HepG2 (cell line): ENCODE data around the gene ANXA2. TPM values are rescaled to one million over a fixed set of nuclear protein-coding genes. Genes with fewer than 3 reads are reported as not detected.

Experiments used
- CSRNP1 ChIP-seq: sonication (generic); formaldehyde crosslinking; IDR thresholded peaks from 2 replicates; pipeline ENCODE4 v1.8.1; 2023; ENCODE audit warnings: mild to moderate bottlenecking, missing genetic modification reagents
- ETV6 ChIP-seq: sonication (generic); formaldehyde crosslinking; conservative IDR thresholded peaks from 2 replicates; pipeline ENCODE4 v1.4.0; 2020; ENCODE audit warnings: missing genetic modification reagents
- FOXO1 ChIP-seq: sonication (generic); formaldehyde crosslinking; IDR thresholded peaks from 2 replicates; pipeline ENCODE4 v1.4.0; 2020; ENCODE audit warnings: missing genetic modification reagents
- FUBP1 ChIP-seq: sonication (generic); formaldehyde crosslinking; IDR thresholded peaks from 2 replicates; pipeline ENCODE4 v1.5.1; 2020; ENCODE audit warnings: missing genetic modification reagents, mild to moderate bottlenecking, borderline replicate concordance
- MAFG ChIP-seq: sonication (generic); formaldehyde crosslinking; IDR thresholded peaks from 2 replicates; pipeline ENCODE4 v1.5.1; 2020; ENCODE audit warnings: mild to moderate bottlenecking, missing genetic modification reagents
- MTF2 ChIP-seq: sonication (generic); formaldehyde crosslinking; IDR thresholded peaks from 2 replicates; pipeline ENCODE4 v1.5.0; 2020; ENCODE audit warnings: missing genetic modification reagents, borderline replicate concordance
- NFIB ChIP-seq: sonication (generic); formaldehyde crosslinking; IDR thresholded peaks from 2 replicates; pipeline ENCODE4 v1.9.0; 2021; ENCODE audit warnings: missing genetic modification reagents, mild to moderate bottlenecking, borderline replicate concordance
- NFYB ChIP-seq: sonication (generic); formaldehyde crosslinking; IDR thresholded peaks from 2 replicates; pipeline ENCODE4 v1.4.0; 2020; ENCODE audit warnings: missing genetic modification reagents
- REXO4 ChIP-seq: sonication (generic); formaldehyde crosslinking; IDR thresholded peaks from 2 replicates; pipeline ENCODE4 v1.8.0; 2022; ENCODE audit warnings: missing genetic modification reagents, mild to moderate bottlenecking, borderline replicate concordance
- TIGD3 ChIP-seq: sonication (generic); formaldehyde crosslinking; IDR thresholded peaks from 2 replicates; pipeline ENCODE4 v1.5.1; 2020; ENCODE audit warnings: mild to moderate bottlenecking, missing genetic modification reagents, borderline replicate concordance
- TOPORS ChIP-seq: sonication (generic); formaldehyde crosslinking; IDR thresholded peaks from 2 replicates; pipeline ENCODE4 v1.8.0; 2023; ENCODE audit warnings: mild to moderate bottlenecking, missing genetic modification reagents
- ZFAT ChIP-seq: sonication (generic); formaldehyde crosslinking; conservative IDR thresholded peaks from 2 replicates; pipeline ENCODE4 v1.8.1; 2023; ENCODE audit warnings: missing genetic modification reagents, inconsistent platforms
- ZGPAT ChIP-seq: IDR thresholded peaks from 2 replicates; pipeline ENCODE4 v1.6.1; 2016; ENCODE audit warnings: mild to moderate bottlenecking
- ZNF253 ChIP-seq: sonication (generic); formaldehyde crosslinking; IDR thresholded peaks from 2 replicates; pipeline ENCODE4 v1.8.0; 2022; ENCODE audit warnings: mild to moderate bottlenecking, missing genetic modification reagents, borderline replicate concordance
- ZNF329 ChIP-seq: sonication (generic); formaldehyde crosslinking; IDR thresholded peaks from 2 replicates; pipeline ENCODE4 v1.9.0; 2021; ENCODE audit warnings: low read depth, mild to moderate bottlenecking, missing genetic modification reagents
- ZNF512 ChIP-seq: sonication (generic); formaldehyde crosslinking; IDR thresholded peaks from 2 replicates; pipeline ENCODE4 v1.4.0; 2020; ENCODE audit warnings: mild to moderate bottlenecking, missing genetic modification reagents
- ZNF513 ChIP-seq: sonication (generic); formaldehyde crosslinking; conservative IDR thresholded peaks from 2 replicates; pipeline ENCODE4 v1.5.0; 2020; ENCODE audit warnings: missing genetic modification reagents
- ZNF776 ChIP-seq: sonication (generic); formaldehyde crosslinking; IDR thresholded peaks from 2 replicates; pipeline ENCODE4 v1.4.0; 2020; ENCODE audit warnings: mild to moderate bottlenecking, missing genetic modification reagents
- ZNF788 ChIP-seq: sonication (generic); formaldehyde crosslinking; IDR thresholded peaks from 2 replicates; pipeline ENCODE4 v1.5.0; 2020; ENCODE audit warnings: mild to moderate bottlenecking, missing genetic modification reagents, borderline replicate concordance
- ZNF83 ChIP-seq: sonication (generic); formaldehyde crosslinking; IDR thresholded peaks from 2 replicates; pipeline ENCODE4 v1.4.0; 2020; ENCODE audit warnings: missing genetic modification reagents, mild to moderate bottlenecking, borderline replicate concordance
- polyA plus RNA-seq, 8 experiments: library from polyadenylated mRNA; depleted of rRNA in 3 of 8; stranded (reverse) in 7 of 8; unstranded in 1 of 8; fragments of >200 nt; fragmentation: Illumina TruSeq in 4 of 8; extraction: Trizol in 4 of 8; gene quantifications; 2 replicates each; pipeline versions ENCODE4 v1.2.1 to v1.2.3, GENCODE V29; 2011 to 2016; ENCODE audit warnings: low read depth in 4 of 8, missing spikeins in 1 of 8, mixed read lengths in 1 of 8; ENCODE audit not compliant: insufficient read depth in 1 of 8
- total RNA-seq, 5 experiments: library from RNA; depleted of rRNA; stranded (reverse); fragments of >200 nt; fragmentation: Illumina TruSeq; extraction: Trizol; gene quantifications; 2 replicates each; pipeline ENCODE4 v1.2.3, GENCODE V29; 2016; ENCODE audit warnings: low read depth in 1 of 5

ANXA2 gene
- total and polyA plus RNA-seq, 2 of the 13 experiments (the other 11 are each of a cell fraction or from before 2014, with no cell fraction given) = 196 to 613 TPM

- TF ChIP-seq ZNF512 (no peak), ZNF776 (CRISPR knock-in tag) (no peak), MAFG (CRISPR knock-in tag) (no peak), MTF2 (CRISPR knock-in tag) (no peak), NFIB (CRISPR knock-in tag) (no peak), TIGD3 (CRISPR knock-in tag) (no peak), CSRNP1 (CRISPR knock-in tag) (no peak), NFYB (no peak), ZNF83 (no peak), REXO4 (CRISPR knock-in tag) (no peak), ZNF253 (CRISPR knock-in tag) (no peak), ZFAT (no peak), ZNF513 (CRISPR knock-in tag) (no peak), ZNF788 (CRISPR knock-in tag) (no peak), FUBP1 (CRISPR knock-in tag) (no peak), TOPORS (CRISPR knock-in tag) (no peak), ZGPAT (CRISPR knock-in tag) (peak; percentile 44; the same call in 1 of the 2 replicates), ZNF329 (CRISPR knock-in tag) (no peak), ETV6 (CRISPR knock-in tag) (no peak), FOXO1 (CRISPR knock-in tag) (no peak)
Observed at GRCh38 chr15:60390871-60391501, 6.8 kb downstream of the ANXA2 start (continued).
